GM12878 (cell line): ENCODE data around the gene JADE3.

Experiments used
- DPF2 ChIP-seq: fragments of 450-650 bp; IDR thresholded peaks from 2 replicates; pipeline ENCODE4 v1.6.1; 2017; ENCODE audit warnings: mild to moderate bottlenecking
- MEF2A ChIP-seq: IDR thresholded peaks from 2 replicates; pipeline ENCODE4 v1.6.1; 2011; ENCODE audit warnings: low read depth, mild to moderate bottlenecking, low read length, moderate library complexity; ENCODE audit not compliant: insufficient read depth
- POLR2AphosphoS5 ChIP-seq: IDR thresholded peaks from 2 replicates; pipeline ENCODE4 v1.6.1; 2011; ENCODE audit warnings: mild to moderate bottlenecking, low read length, inconsistent platforms
- STAT3 ChIP-seq: IDR thresholded peaks from 2 replicates; pipeline ENCODE4 v1.6.1; 2011; ENCODE audit warnings: low read depth, low read length, improper control_type of control experiment
- ZZZ3 ChIP-seq: IDR thresholded peaks from 2 replicates; pipeline ENCODE4 v1.6.1; 2011; ENCODE audit warnings: low read depth; ENCODE audit not compliant: control insufficient read depth, insufficient read length
- TF ChIP-seq, protein P1 (sequence below), 3 experiments: IDR thresholded peaks in 2 of 3; conservative IDR thresholded peaks in 1 of 3; 2 replicates each; pipeline ENCODE4 v1.5.1; 2011; ENCODE audit warnings: low read depth in 3 of 3, low read length in 3 of 3, mild to moderate bottlenecking in 3 of 3, control low read depth in 2 of 3, moderate library complexity in 2 of 3, inconsistent platforms in 1 of 3, mixed read lengths in 1 of 3; ENCODE audit not compliant: control insufficient read depth in 2 of 3, insufficient read depth in 1 of 3; ENCODE audit errors: extremely low read depth in 1 of 3
- TF ChIP-seq, protein P2 (sequence below): fragments of 450-650 bp; IDR thresholded peaks from 2 replicates; pipeline ENCODE4 v1.6.1; 2017; ENCODE audit warnings: mild to moderate bottlenecking

DNA sequence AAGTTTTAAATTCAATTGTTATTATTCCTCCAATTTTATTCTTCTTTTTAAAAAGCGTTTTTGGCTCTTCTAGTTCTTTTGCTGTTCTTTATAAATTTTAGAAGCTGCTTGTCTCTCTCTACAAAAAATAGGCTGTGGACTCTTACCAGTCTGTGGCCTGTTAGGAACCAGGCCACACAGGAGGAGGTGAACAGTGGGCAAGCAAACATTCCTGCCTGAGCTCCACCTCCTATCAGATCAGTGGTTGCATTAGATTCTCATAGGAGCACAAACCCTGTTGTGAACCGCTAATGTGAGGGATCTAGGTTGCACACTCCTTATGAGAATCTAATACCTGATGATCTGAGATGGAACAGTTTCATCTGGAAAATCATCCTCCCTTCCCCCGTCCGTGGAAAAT lies 23.1 kb downstream of the JADE3 start:
- TF ChIP-seq, protein P1, sequence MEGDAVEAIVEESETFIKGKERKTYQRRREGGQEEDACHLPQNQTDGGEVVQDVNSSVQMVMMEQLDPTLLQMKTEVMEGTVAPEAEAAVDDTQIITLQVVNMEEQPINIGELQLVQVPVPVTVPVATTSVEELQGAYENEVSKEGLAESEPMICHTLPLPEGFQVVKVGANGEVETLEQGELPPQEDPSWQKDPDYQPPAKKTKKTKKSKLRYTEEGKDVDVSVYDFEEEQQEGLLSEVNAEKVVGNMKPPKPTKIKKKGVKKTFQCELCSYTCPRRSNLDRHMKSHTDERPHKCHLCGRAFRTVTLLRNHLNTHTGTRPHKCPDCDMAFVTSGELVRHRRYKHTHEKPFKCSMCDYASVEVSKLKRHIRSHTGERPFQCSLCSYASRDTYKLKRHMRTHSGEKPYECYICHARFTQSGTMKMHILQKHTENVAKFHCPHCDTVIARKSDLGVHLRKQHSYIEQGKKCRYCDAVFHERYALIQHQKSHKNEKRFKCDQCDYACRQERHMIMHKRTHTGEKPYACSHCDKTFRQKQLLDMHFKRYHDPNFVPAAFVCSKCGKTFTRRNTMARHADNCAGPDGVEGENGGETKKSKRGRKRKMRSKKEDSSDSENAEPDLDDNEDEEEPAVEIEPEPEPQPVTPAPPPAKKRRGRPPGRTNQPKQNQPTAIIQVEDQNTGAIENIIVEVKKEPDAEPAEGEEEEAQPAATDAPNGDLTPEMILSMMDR (IDR thresholded peaks at IDR 0.05 in 2 of 3, conservative IDR thresholded peaks at IDR 0.05 in 1 of 3; ENCODE audit: control insufficient read depth in 2 of 3, extremely low read depth in 1 of 3, insufficient read depth in 1 of 3, low read depth in 3 of 3, low read length in 3 of 3): no peak
- no peak for TF ChIP-seq MEF2A
- no peak for TF ChIP-seq ZZZ3
- TF ChIP-seq, protein P2, sequence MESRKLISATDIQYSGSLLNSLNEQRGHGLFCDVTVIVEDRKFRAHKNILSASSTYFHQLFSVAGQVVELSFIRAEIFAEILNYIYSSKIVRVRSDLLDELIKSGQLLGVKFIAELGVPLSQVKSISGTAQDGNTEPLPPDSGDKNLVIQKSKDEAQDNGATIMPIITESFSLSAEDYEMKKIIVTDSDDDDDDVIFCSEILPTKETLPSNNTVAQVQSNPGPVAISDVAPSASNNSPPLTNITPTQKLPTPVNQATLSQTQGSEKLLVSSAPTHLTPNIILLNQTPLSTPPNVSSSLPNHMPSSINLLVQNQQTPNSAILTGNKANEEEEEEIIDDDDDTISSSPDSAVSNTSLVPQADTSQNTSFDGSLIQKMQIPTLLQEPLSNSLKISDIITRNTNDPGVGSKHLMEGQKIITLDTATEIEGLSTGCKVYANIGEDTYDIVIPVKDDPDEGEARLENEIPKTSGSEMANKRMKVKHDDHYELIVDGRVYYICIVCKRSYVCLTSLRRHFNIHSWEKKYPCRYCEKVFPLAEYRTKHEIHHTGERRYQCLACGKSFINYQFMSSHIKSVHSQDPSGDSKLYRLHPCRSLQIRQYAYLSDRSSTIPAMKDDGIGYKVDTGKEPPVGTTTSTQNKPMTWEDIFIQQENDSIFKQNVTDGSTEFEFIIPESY: no peak
- TF ChIP-seq POLR2AphosphoS5: no peak
- TF ChIP-seq DPF2: no peak
- no peak for TF ChIP-seq STAT3
